Adrenal gland (tissue), 5 donors: Measurements from ENCODE around the gene RALB.

Experiments
- CTCF ChIP-seq, 6 experiments: fragments of 450-650 bp in 4 of 6; fragments of 200-600 bp in 2 of 6; sonication (generic) in 1 of 6; IDR thresholded peaks; 1 replicate in 5 of 6; 2 replicates in 1 of 6; pipeline versions ENCODE4 v1.5.1 to v1.8.0; 2016 to 2021; ENCODE audit warnings: antibody characterized with exemption in 6 of 6, mild to moderate bottlenecking in 2 of 6, moderate library complexity in 1 of 6
- POLR2A ChIP-seq, 2 donors: fragments of 450-650 bp; IDR thresholded peaks; one replicate each; pipeline ENCODE4 v1.6.1; 2017; ENCODE audit warnings: antibody characterized with exemption in 2 of 2, mild to moderate bottlenecking in 2 of 2, moderate library complexity in 1 of 2
- donor health status: DM: no; HTN: no; CAD: no.

GRCh38 chr2:120247851-120248250 is 4.8 kb upstream of the RALB start:
- TF ChIP-seq POLR2A (IDR thresholded peaks at IDR 0.05) (no peak), CTCF (IDR thresholded peaks at IDR 0.05) (no peak)
